Measurements from ENCODE around the gene GNE.

- TF ChIP-seq CTCF (IDR thresholded peaks at IDR 0.05) (no peak), POLR2A (IDR thresholded peaks at IDR 0.05) (no peak)
Measured at GRCh38 chr9:36169708-36170107, 88.5 kb downstream of the GNE start.
